H1 (cell line): ENCODE data around the gene TMEM178B. TPM values are rescaled to one million over a fixed set of nuclear protein-coding genes. Genes with fewer than 3 reads are reported as not detected.

Experiments used
- ASH2L ChIP-seq: fragments of 200-600, 300-600 bp; sonication (generic); IDR thresholded peaks from one replicate; pipeline ENCODE4 v1.7.1; 2017; ENCODE audit warnings: low read length
- NANOG ChIP-seq: IDR thresholded peaks from 2 replicates; pipeline ENCODE4 v1.6.1; 2011; ENCODE audit warnings: low read length, low read depth, mild to moderate bottlenecking, inconsistent platforms; ENCODE audit not compliant: insufficient read depth, poor library complexity, severe bottlenecking
- RFX5 ChIP-seq: IDR thresholded peaks from 2 replicates; pipeline ENCODE4 v1.6.1; 2011; ENCODE audit warnings: low read depth, low read length, improper control_type of control experiment, borderline replicate concordance
- RXRA ChIP-seq: IDR thresholded peaks from 2 replicates; pipeline ENCODE4 v1.6.1; 2011; ENCODE audit warnings: low read depth, mild to moderate bottlenecking, low read length, moderate library complexity; ENCODE audit not compliant: insufficient read depth
- polyA plus RNA-seq, 7 experiments: library from polyadenylated mRNA; depleted of rRNA in 3 of 7; stranded (reverse) in 5 of 7; unstranded in 2 of 7; fragments of >200 nt in 5 of 7; fragments of 200-250 nt in 2 of 7; gene quantifications; 1 replicate in 5 of 7; 2 replicates in 1 of 7; 4 replicates in 1 of 7; pipeline versions ENCODE4 v1.2.1 to v1.2.3, GENCODE V29; 2011 to 2013; ENCODE audit warnings: missing spikeins in 2 of 7, mixed read lengths in 2 of 7
- total RNA-seq: library from RNA; stranded (reverse); fragmentation: NEBNext Ultra II Directional; extraction: Animal tissue kit (Norgen Biotek cat#: 25700); gene quantifications from 2 replicates; pipeline ENCODE4 v1.2.1, GENCODE V29; 2021
- TF ChIP-seq, protein P1 (sequence below): IDR thresholded peaks from 2 replicates; pipeline ENCODE4 v1.6.1; 2012; ENCODE audit warnings: inconsistent platforms

The TMEM178B gene
- total and polyA plus RNA-seq, 2 of the 8 experiments (the other 6 are each of a cell fraction or from before 2014, with no cell fraction given): 5.3 to 18.1 TPM

GRCh38 chr7:141213226-141213625 lies 139.4 kb downstream of the TMEM178B start (continued):
- TF ChIP-seq NANOG (no peak), ASH2L (no peak), RFX5 (no peak), RXRA (no peak)
- TF ChIP-seq, protein P1, sequence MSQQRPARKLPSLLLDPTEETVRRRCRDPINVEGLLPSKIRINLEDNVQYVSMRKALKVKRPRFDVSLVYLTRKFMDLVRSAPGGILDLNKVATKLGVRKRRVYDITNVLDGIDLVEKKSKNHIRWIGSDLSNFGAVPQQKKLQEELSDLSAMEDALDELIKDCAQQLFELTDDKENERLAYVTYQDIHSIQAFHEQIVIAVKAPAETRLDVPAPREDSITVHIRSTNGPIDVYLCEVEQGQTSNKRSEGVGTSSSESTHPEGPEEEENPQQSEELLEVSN: no peak
